Stimulated activated CD4-positive, alpha-beta T cell treated with anti-CD3 and anti-CD28 coated beads, Interleukin-4, amount 100 ng/mL, for 1 hour (primary cell): Measurements from ENCODE around the gene L3HYPDH.
A peak's percentile ranks its signal among the peaks of the same experiment; 100 is the strongest.

Experiments used
- DNase-seq: peaks from one replicate; pipeline ENCODE4 v3.0.0-alpha.2; 2020

Gene L3HYPDH

DNA sequence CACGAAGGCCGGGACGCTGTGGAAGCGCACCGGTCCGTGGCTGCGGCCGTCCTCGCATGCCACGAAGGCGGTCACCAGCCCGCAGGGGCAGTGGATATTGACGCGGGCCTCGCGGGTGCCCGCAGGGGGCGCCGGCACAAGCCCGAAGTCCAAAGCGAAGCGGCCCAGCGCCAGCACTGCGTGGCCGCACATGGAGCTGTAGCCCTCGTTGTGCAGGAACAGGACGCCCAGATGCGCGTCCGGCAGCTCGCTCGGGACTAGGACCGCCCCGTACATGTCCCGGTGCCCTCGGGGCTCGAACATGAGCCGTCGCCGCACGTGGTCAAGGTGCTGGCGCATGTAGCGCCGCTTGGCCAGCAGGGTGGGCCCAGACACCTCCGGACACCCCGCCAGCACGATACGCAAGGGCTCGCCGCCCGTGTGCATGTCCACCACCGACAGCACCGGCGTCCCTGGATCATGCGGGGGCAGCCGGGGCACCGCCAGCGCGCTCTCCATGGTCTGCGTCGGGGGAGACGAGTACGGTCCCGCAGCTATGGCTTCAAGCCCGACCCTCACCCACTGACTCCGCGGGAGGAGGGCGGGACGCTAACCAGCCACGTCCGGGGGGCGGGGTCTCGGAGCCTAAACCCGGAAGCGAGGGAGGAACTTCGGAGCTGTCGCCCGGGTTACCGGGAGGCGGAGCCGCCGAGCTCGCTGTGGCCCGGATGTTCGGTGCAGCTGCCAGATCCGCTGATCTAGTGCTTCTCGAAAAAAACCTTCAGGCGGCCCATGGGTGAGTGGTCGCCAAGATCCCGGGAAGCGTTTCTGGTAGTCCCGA lies at the start of gene L3HYPDH, which contains the start of gene JKAMP:
L3HYPDH (minus strand) TSS at position 590 of the 820 bp plus-strand sequence; CDS start at position 498, 92 bp downstream.
JKAMP (plus strand) TSS at position 699 of the 820 bp plus-strand sequence; CDS start at position 772, 73 bp downstream.
- DNase-seq, result peak; percentile 99

DNA sequence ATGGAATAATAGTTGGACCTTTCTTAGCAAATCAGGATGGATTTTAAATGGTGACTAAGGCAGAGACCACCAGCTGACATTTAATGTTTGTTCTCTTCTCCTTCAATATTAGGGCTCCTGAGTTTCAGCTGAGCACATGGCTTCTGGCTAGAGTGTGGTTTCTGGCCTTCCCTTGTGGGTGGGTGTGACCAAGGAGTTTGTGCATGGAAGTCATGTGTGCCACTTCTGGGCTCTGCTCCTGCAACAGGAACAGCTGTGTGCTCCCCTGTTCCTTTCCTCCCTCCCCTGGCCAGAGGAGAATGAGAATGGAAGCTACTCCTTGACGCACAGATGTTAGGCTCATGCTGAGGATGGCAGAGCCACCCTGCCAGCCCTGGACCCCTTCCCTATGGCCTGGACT lies 48.2 kb upstream of the L3HYPDH start:
- DNase-seq, result no peak

DNA sequence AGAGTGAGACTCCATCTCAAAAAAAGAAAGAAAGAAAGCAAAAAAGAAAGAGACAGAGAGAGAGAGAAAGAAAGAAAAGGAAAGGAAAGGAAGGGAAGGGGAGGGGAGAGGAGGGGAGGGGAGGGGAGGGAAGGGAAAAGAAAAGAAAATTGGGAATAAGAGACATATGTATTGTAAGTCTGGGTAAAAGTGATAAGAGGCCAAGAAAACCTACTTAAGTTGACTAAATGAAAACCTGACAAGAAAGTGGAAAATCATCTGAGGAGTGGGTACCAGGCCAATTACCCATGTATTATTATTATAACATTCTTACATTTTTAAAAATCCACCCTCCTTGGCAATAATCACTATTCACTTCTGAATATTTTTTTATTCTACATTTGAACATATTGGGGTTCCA lies 46.1 kb upstream of the L3HYPDH start:
- no peak for DNase-seq

DNA sequence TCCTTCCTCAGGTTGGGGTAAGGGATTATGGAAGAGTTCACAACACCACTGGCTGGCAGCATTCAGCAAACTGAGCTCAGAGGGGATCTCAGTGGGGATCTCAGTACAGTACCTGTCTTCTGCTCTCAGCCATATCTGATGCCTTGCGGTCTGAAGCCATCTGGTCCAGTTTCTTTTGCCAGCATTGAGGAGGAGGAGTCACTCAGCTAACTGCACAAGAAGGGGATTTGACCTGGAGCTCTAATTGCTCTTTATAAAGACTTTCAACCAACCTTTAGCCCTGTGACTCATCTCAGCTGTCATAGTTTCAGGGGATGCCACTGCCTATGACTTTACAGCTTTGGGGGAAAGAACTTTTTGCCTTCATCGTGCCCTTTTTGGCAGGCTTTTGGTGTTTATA lies 45.0 kb upstream of the L3HYPDH start:
- DNase-seq, result no peak

DNA sequence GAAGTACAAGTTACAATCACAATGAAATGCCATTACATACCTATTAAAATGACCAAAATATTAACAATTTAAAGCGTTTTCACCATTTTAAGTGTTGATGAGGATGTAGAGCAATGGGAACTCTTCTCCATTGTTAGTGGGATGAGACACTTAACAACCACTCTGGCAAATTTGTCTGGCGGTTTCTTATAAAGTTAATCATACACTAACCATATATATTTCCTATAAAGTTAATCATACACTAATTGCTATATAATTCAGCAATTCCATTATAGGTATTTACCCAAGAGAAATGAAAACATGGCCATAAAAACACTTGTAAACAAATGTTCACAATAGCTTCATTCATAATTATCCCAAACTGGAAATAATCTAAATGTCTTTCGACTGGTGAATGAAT lies 36.0 kb upstream of the L3HYPDH start:
- DNase-seq, result no peak

DNA sequence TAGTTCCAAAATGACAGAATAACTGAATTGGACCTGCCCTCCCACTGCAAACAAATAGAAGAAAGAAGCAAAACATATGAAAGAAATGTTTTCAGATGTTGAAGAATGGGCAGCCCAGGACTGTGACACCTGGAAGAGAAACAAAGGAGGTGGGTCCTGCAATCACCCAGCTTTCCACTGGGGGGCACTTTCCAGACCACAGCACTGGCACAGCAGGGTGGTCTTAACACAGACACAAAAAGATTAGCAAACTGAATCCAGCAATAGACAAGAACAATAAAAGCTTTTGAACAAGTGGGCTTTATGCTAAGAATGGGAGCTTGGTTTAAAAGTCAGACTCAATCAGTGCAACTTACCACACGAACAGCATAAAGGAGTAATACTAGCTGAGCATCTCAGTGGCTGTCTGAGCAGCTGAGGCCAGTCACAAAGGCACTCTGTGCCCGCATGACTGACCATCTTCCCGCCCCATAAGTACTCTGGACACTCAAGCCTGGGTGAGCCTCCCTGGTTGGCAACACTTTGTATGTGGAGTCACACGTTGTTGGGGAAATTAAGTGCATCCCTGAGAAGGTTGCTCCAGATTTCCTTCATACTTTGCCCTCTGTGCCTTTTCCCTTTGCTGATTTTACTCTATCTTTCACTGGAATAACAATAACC lies 27.8 kb upstream of the L3HYPDH start:
- DNase-seq, result no peak

DNA sequence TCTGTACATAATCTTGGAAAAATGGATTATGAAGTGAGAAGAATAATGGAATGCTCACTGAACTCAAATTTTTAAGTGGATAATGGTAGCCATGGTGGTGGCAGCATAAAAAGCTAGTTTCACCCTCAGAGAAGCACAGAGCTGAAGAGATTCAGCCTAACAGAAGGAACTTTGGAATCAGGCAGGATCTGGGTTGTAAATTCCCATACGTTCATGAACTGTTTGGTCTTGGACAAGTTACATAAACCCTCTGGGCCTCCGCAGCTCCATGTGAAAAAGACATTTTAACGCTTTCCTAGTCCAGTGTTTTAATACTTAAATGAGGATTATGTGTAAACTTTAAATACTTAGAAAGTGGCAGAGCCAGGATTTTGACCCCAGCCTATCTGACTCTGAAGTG lies 26.8 kb upstream of the L3HYPDH start:
- DNase-seq, result no peak

DNA sequence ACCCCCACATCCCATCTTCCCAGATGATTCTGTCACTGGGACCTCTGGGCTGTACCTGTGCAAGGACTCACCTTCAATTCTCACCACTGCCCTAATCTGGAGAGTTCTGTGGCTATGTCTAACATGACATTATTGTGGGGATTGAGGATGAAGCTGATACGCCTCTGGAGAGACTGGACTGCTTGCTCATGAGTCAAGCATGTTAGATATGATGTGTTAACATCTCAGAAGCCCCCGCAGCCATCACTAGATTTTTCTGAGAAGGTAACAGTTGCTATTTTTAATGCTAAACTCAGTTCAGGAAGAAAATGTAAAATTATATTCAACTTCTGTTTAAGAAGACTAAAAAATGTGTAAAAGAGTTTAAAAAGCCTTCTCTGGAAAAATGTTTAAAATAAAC lies 25.8 kb upstream of the L3HYPDH start:
- DNase-seq, result no peak

DNA sequence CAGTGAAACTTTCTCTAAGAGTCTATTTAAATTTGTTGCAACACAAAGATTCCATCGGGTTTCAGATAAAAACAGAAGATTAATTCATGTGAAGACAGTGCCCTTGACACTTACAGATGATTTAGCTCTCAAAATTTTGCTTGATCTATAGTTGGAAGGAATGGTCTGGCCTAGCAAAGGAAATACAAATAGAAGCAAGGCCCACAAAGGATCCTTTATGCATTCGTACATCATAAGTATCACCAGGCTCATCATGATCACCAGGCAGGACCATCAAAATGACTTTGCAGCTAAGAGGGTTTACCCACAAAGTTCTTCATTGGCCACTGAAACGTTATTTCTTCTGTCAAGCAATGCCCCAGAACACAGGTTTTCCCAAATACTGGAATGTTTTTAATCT lies 24.9 kb upstream of the L3HYPDH start:
- no peak for DNase-seq

DNA sequence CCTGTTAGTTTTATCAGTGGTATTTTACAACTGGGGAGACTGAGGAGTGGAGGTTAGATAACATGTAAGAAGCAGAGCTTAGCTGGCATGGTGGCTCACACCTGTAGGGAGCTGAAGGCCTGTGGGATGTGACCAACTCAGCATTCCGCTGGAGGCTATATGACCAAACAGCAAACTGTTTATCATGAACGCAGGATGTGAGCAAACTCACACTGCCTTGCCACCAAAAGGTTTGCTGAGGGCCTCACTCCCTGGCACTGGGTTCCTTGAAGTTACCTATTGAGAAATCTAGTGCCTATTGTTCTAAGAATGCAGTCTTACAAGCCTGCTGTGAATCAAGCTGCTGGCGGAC lies 23.5 kb upstream of the L3HYPDH start:
- DNase-seq, result no peak

DNA sequence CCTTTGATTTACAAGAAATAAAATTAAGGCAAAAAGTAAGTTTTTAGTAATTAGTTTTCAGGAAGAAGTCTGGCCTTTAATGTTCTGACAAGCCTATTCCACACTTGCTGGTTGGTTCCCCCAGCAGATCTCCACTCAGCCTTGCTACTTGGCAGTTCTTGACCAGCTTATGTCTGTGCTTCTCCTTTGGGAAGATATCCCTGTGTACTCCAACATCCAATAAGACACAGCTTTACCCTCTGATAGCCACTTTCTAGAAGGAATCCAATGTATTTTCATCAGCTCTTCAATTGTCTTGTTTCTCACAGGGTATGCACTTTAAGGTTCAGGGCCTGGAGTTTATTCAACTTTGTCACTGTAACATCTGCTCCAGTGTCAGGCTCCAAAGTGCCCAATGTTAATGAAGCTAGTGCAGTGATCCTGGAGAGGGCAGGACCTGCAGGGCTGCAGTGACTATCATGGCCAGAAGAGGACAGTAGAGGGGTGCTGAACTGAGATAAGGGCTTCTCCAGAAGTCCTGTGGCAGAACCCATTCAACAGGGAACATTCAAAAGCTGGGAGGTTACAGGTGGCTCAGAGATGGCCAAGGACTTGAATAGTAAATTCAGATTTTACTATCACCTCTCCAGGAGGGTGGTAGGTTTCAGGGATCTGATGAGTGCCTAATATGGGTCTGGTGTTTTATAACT lies 23.0 kb upstream of the L3HYPDH start:
- DNase-seq, result peak; percentile 43

DNA sequence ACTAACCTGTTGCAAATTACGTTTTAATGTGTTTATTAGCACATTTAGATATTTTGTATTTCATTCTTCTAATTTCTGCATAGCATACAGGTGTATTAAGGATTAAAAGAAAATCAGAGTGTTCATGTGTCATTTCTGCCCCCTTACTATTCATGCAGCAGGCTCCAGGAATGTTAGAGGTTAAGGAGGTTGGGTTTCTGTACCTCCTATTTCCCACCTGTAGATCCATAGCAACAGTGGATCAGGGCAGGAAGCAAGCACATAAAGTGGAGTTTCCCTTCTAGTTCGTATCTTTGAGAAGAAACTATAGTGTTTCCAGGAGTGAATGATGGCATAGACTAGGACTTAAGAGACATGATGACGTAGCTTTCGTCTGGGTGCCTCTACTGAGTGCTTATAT lies 19.0 kb upstream of the L3HYPDH start:
- no peak for DNase-seq

DNA sequence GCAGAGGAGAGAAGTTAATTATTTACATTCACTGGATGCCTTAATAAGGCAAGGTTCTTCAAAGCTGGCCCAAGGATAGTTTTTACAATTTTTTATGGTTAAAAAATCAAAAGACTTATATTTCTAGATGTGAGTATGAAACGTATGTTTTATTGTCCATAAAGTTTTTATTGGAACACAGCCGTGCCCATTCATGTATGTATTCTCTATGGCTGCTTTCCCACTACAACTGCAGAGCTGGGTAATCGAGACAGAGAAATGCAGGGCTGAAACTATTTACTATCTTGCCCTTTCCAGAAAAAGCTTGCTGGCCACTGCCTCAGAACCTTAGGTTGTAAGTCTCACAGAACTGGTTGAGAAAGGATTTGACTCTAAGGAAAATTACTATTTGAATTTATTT lies 16.5 kb upstream of the L3HYPDH start:
- no peak for DNase-seq

DNA sequence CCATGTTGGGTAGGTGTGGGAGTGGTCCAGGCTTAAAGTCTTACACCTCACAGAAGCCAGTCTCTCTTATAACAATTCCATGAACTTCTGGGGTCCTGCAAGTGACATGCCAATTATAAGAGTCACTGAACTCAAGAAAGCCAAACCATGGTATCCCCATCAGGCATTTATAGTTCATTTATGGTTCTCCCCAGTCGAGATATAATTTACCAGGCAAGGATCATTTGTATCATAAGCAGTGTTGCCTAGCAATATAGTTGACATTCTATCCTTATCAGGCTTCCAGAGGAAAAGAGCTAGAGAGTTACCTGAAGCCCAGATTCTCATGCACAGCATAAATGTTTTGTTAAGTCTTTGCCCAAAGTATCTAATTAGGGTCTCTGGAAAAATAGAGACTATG lies 8.2 kb upstream of the L3HYPDH start:
- no peak for DNase-seq

DNA sequence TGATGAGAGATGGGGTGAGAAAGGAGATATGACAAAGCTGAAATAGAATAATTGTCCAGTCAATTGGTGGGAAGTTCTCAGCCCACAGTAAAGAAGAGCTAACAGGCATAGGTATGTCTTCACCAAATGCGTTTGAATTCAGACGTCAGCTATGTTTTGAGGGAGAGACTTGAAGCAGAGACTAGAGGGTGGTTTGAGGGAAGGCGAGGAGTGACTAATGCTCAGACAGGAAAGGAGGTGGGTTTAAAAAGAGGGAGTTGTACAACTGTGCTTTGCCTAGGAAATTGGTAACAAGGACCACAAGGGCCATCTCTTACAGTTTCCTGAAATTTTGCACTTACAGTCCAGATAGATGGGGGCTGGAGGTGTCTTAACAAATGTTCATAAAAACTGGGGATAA lies 6.5 kb upstream of the L3HYPDH start:
- DNase-seq, result no peak

DNA sequence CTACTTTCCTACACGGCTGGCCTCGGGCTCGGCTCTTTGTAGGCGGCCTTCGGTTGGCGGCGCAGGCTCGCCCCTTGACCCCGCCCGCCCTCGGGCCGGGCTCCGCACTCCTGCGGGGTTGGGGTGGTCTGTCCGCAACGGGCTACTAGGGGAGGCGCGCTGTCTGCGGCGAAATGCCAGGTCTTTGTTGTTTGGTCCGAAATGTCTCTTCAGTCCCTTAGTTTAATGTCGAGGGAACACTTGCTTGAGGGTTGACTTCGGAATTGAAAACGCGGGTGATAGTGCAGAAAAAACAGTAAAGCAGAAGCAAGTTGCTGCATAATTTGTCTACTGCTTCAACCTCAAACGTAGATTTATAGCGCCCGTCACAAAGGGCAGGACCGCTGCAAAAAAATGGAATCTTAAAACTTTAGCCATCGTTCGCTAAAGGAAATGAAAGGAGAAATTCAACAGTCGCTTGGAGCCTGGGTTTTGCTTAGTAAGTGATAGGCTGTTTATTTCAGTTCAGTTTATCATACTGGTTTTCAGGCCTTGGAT lies 499 bp upstream of the L3HYPDH start:
- DNase-seq, result no peak

DNA sequence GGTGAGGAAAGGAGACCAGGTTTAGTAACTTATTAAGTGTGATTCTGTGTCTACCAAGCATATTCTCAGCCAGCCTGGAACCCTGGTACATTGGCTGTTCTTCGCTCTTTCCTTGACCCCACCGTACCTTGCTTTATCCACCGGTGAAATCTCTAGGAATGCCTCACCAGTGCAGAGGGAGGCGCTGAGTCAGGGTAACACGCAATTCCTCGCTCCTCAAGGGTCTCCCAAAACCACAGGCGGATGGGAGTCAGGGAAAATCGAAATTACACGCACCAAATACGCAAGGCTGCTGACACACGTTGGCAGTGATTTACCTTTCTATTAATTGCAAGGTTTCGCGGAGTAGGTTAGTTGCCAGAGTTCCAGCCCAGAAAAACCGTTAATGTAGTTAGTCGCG lies 845 bp downstream of the L3HYPDH start:
- no peak for DNase-seq

DNA sequence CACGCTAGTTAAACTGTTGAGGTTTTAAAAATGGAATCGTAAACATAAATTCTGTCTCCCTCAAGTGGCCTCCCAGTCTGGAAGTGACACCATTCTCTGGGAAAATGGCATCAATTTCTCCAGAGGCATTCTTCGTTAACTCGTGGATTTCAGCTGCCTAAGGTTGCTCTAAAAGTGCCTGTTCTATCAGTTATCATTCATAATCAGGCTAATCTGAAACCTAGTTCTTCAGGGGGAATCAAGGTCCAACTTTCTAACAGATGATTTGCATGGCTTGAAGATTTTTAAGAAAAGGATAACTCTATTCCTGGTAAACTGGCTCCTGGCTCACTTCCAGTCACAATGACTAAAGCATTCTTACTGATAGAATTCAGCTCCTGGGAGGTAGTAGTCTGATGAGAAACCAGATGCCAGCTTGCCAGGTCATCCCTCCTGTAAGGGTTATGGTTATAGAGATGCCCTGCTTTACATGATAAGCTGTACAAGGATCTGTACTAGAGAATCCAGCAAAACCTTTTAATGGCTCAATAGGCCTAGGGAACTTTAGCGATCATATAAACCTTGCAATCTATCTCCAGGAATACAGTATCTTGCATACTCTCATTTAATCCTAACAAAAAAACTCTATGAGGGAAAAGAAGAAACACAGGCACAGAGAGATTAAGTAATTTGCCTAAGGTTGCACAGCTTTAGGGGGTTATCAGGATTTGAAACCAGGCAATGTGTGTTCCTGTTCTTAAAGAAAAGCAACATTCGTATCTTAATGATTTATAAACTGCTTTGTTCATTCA lies 1.5 kb downstream of the L3HYPDH start:
- no peak for DNase-seq

DNA sequence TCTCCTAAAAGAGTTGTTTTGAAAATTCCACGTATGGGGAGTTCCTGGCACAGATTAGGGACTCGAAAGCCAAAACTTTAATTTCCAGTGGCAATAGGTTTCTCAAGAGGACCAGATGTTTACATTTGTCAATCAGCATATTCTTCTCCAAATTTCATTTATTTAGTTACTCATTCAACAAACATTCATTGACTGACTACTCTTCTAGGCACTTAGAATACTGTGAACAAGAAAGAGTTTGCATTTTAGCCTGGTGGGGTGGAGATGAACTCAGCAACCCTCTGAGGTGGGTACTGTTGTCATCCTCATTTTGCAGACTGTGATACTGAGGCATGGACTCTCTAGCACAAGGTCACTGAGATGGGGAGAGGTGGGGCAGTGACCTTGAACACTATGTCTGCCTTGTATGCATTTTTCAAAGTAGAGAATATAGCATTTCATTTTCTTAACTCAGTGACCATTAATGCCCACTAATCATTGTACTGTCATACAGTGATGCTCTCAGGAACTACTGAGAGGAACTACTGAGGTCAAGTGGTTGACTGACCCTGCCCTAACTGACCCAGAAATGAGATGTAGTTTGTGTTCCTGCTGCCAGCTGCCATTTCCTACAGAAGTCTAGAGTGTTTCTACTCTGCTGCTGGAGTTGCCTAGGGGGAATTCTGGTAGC lies 2.2 kb downstream of the L3HYPDH start:
- DNase-seq, result no peak

DNA sequence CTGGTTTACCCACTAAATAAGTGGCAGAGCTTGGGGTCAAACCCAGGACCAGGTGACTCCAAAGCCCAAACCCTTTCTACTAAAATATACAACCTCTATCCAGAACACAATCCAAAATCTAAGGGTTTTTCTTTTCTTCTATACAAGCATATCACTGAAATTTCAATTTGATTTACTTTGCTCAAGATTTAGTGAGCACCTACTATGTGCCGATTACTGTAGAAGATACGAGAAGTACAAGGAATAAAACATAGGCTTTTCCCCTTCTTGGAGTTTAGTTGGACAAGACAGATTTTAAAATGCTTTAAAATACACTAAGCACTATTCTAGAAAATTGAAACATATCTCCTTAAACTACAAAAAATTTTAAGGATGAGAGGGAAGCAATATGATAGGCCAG lies 2.8 kb downstream of the L3HYPDH start:
- DNase-seq, result no peak

DNA sequence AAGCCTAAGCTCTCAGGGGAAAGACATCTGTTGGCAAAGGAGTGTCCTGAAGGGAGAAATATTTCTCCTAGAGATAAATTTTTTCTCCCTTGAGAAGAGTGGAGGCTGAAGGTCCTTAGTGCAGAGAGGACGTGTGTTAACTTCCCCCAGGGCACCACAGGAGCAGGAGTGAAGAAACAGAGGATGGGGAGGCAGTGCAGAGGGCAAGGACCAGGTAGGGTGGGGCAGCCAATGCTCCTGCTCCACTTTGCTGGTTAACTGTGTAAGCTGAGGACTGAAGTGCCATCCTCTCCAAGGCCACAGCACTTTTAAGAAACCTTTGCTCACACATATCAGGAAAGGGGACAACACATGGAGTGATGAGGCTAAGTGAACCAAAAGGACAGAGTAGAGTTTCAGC lies 4.0 kb downstream of the L3HYPDH start:
- DNase-seq, result no peak

DNA sequence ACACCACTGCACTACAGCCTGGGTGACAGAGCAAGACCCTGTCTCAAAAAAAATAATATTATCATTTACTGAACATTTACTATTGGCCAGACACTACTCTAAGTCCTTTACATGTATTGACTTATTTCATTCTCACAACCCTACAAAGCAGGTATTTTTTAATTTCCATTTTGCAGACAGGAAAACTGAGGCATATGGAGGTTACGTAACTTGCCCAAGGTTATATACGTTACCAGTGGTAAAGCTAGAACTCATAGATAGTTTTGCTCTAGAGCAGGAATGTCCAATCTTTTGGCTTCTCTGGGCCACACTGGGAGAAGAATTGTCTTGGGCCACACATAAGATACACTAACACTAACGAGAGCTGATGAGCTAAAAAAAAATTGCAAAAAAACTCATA lies 5.7 kb downstream of the L3HYPDH start:
- DNase-seq, result no peak
